Hippocampal formation (tissue), 2 donors: ENCODE results near the gene TTLL8.

Experiments used
- DNase-seq, 2 donors: peaks; one replicate each; lab custom pipeline; 2025; lab: John Stamatoyannopoulos, UW

Gene TTLL8

GRCh38 chr22:50018608-50019285 is 39.4 kb downstream of the TTLL8 start:
- no peak for DNase-seq

- no peak for DNase-seq
Observed at GRCh38 chr22:50017701-50018224, 40.3 kb downstream of the TTLL8 start.

- no peak for DNase-seq
Observed at GRCh38 chr22:50016988-50017700, 41.0 kb downstream of the TTLL8 start.

- no peak for DNase-seq
Observed at GRCh38 chr22:50016308-50016987, 41.6 kb downstream of the TTLL8 start.

- DNase-seq: no peak
Observed at GRCh38 chr22:50015451-50016307, 42.4 kb downstream of the TTLL8 start.

- no peak for DNase-seq
Observed at GRCh38 chr22:50014655-50015401, 43.3 kb downstream of the TTLL8 start.

- no peak for DNase-seq
Observed at GRCh38 chr22:50014053-50014501, 44.0 kb downstream of the TTLL8 start.

GRCh38 chr22:50012211-50013181 is 45.6 kb downstream of the TTLL8 start, which contains the start of gene IL17REL:
IL17REL (minus strand) TSS chr22:50012765; CDS start chr22:50012646, 119 bp downstream.
- DNase-seq: no peak

- DNase-seq: no peak
Observed at GRCh38 chr22:50011447-50012210, 46.5 kb downstream of the TTLL8 start.

GRCh38 chr22:50010676-50011446 is 47.2 kb downstream of the TTLL8 start:
- no peak for DNase-seq

GRCh38 chr22:50009765-50010675 is 48.1 kb downstream of the TTLL8 start:
- DNase-seq: no peak

- DNase-seq: no peak
Observed at GRCh38 chr22:50009251-50009650, 48.8 kb downstream of the TTLL8 start.

GRCh38 chr22:50008151-50009040 is 49.7 kb downstream of the TTLL8 start:
- DNase-seq: no peak

GRCh38 chr22:50007057-50007511 is 51.0 kb downstream of the TTLL8 start:
- DNase-seq: no peak

GRCh38 chr22:50004918-50005317 is 53.2 kb downstream of the TTLL8 start:
- DNase-seq: peak in 1 of 2 donors; percentile 8

GRCh38 chr22:50002791-50003190 is 55.3 kb downstream of the TTLL8 start:
- DNase-seq: no peak
